ENCODE data around the gene TSPYL1.
"Not testable (repeated sequence)": the region's sequence is repeated elsewhere in the genome, so short reads cannot be mapped to it uniquely, and the experiment has no call there.

Gene TSPYL1

GRCh38 chr6:116323863-116324262, 44.1 kb upstream of the TSPYL1 start:
- H2AFZ ChIP-seq (ENCODE audit: low read length), result no peak overlapping the region
- no peaks in the 10 kb centered on the region for H4K20me1 ChIP-seq (ENCODE audit: insufficient read depth, low read length, poor library complexity, severe bottlenecking)
- no peak overlapping the region for H3K4me3 ChIP-seq (ENCODE audit: low read length, poor library complexity, severe bottlenecking)
- H3K9me3 ChIP-seq (ENCODE audit: insufficient read depth, low read depth, low read length), result no peaks in the 10 kb centered on the region
- no peaks in the 10 kb centered on the region for H3K27me3 ChIP-seq (ENCODE audit: insufficient read depth, low read length, poor library complexity, severe bottlenecking)
- H3K4me1 ChIP-seq (ENCODE audit: insufficient read depth, low read length, poor library complexity, severe bottlenecking), result no peaks in the 10 kb centered on the region
- H3K36me3 ChIP-seq (ENCODE audit: insufficient read depth, low read length), result no peaks in the 10 kb centered on the region
- H3K4me2 ChIP-seq (ENCODE audit: low read depth, low read length, poor library complexity, severe bottlenecking), result no peak overlapping the region
- no peaks in the 10 kb centered on the region for H3F3A ChIP-seq (ENCODE audit: low read depth)
- no peaks in the 10 kb centered on the region for H3K9me2 ChIP-seq (replicated peaks; ENCODE audit: low read depth, low read length)
- H3K79me2 ChIP-seq (ENCODE audit: insufficient read depth, low read length), result no peaks in the 10 kb centered on the region
- no peak for TF ChIP-seq CTCF (conservative IDR thresholded peaks at IDR 0.05; ENCODE audit: low read length)
- no peak overlapping the region for H3K9ac ChIP-seq (ENCODE audit: low read depth, low read length, poor library complexity, severe bottlenecking)

GRCh38 chr6:116321933-116322332, 42.2 kb upstream of the TSPYL1 start:
- not testable (repeated sequence) for H4K20me1 ChIP-seq (ENCODE audit: insufficient read depth, low read length, poor library complexity, severe bottlenecking); H3K4me2 ChIP-seq (ENCODE audit: low read depth, low read length, poor library complexity, severe bottlenecking); H3K27me3 ChIP-seq (ENCODE audit: insufficient read depth, low read length, poor library complexity, severe bottlenecking); H2AFZ ChIP-seq (ENCODE audit: low read length); H3K36me3 ChIP-seq (ENCODE audit: insufficient read depth, low read length); H3K9ac ChIP-seq (ENCODE audit: low read depth, low read length, poor library complexity, severe bottlenecking); H3K4me1 ChIP-seq (ENCODE audit: insufficient read depth, low read length, poor library complexity, severe bottlenecking); H3F3A ChIP-seq (ENCODE audit: low read depth); H3K9me3 ChIP-seq (ENCODE audit: insufficient read depth, low read depth, low read length); H3K4me3 ChIP-seq (ENCODE audit: low read length, poor library complexity, severe bottlenecking); H3K79me2 ChIP-seq (ENCODE audit: insufficient read depth, low read length); H3K9me2 ChIP-seq (replicated peaks; ENCODE audit: low read depth, low read length)

GRCh38 chr6:116316772-116317467, 37.2 kb upstream of the TSPYL1 start:
- no peaks in the 10 kb centered on the region for H3K9me3 ChIP-seq (ENCODE audit: insufficient read depth, low read depth, low read length)
- H3K4me1 ChIP-seq (ENCODE audit: insufficient read depth, low read length, poor library complexity, severe bottlenecking), result no peaks in the 10 kb centered on the region
- no peak overlapping the region for H3K9ac ChIP-seq (ENCODE audit: low read depth, low read length, poor library complexity, severe bottlenecking)
- no peaks in the 10 kb centered on the region for H3K27me3 ChIP-seq (ENCODE audit: insufficient read depth, low read length, poor library complexity, severe bottlenecking)
- H3K36me3 ChIP-seq (ENCODE audit: insufficient read depth, low read length), result no peaks in the 10 kb centered on the region
- H2AFZ ChIP-seq (ENCODE audit: low read length), result no peak overlapping the region
- H3K9me2 ChIP-seq (replicated peaks; ENCODE audit: low read depth, low read length), result no peaks in the 10 kb centered on the region
- no peaks in the 10 kb centered on the region for H4K20me1 ChIP-seq (ENCODE audit: insufficient read depth, low read length, poor library complexity, severe bottlenecking)
- no peaks in the 10 kb centered on the region for H3F3A ChIP-seq (ENCODE audit: low read depth)
- no peak overlapping the region for H3K4me2 ChIP-seq (ENCODE audit: low read depth, low read length, poor library complexity, severe bottlenecking)
- TF ChIP-seq CTCF (conservative IDR thresholded peaks at IDR 0.05; ENCODE audit: low read length) (peak; percentile 48), EZH2phosphoT487 (IDR thresholded peaks at IDR 0.05; ENCODE audit: borderline replicate concordance) (no peak)
- H3K4me3 ChIP-seq (ENCODE audit: low read length, poor library complexity, severe bottlenecking), result no peak overlapping the region
- H3K79me2 ChIP-seq (ENCODE audit: insufficient read depth, low read length), result no peaks in the 10 kb centered on the region

GRCh38 chr6:116314878-116315277, 35.1 kb upstream of the TSPYL1 start:
- no peak overlapping the region for H3K9ac ChIP-seq (ENCODE audit: low read depth, low read length, poor library complexity, severe bottlenecking)
- TF ChIP-seq EZH2phosphoT487 (IDR thresholded peaks at IDR 0.05; ENCODE audit: borderline replicate concordance) (no peak), CTCF (conservative IDR thresholded peaks at IDR 0.05; ENCODE audit: low read length) (no peak)
- H3K27me3 ChIP-seq (ENCODE audit: insufficient read depth, low read length, poor library complexity, severe bottlenecking), result no peaks in the 10 kb centered on the region
- H2AFZ ChIP-seq (ENCODE audit: low read length), result no peak overlapping the region
- H3K79me2 ChIP-seq (ENCODE audit: insufficient read depth, low read length), result no peaks in the 10 kb centered on the region
- H3K9me2 ChIP-seq (replicated peaks; ENCODE audit: low read depth, low read length), result no peaks in the 10 kb centered on the region
- H3K4me1 ChIP-seq (ENCODE audit: insufficient read depth, low read length, poor library complexity, severe bottlenecking), result no peaks in the 10 kb centered on the region
- H3K36me3 ChIP-seq (ENCODE audit: insufficient read depth, low read length), result no peaks in the 10 kb centered on the region
- H3K4me2 ChIP-seq (ENCODE audit: low read depth, low read length, poor library complexity, severe bottlenecking), result no peak overlapping the region
- no peaks in the 10 kb centered on the region for H3K9me3 ChIP-seq (ENCODE audit: insufficient read depth, low read depth, low read length)
- H3F3A ChIP-seq (ENCODE audit: low read depth), result no peaks in the 10 kb centered on the region
- no peak overlapping the region for H3K4me3 ChIP-seq (ENCODE audit: low read length, poor library complexity, severe bottlenecking)
- H4K20me1 ChIP-seq (ENCODE audit: insufficient read depth, low read length, poor library complexity, severe bottlenecking), result no peaks in the 10 kb centered on the region

Measured in Loucy (cell line).